GM18526 (cell line): ENCODE data around the gene UNC5B.

Experiments
- POLR2A ChIP-seq: IDR thresholded peaks from 3 replicates; pipeline ENCODE4 v1.6.1; 2011; ENCODE audit not compliant: insufficient read length; ENCODE audit errors: extremely low read depth

UNC5B gene

GRCh38 chr10:71216363-71216695, 4.0 kb downstream of the UNC5B start:
- TF ChIP-seq POLR2A, result no peak

GRCh38 chr10:71216751-71217265, 4.4 kb downstream of the UNC5B start:
- TF ChIP-seq POLR2A, result no peak

GRCh38 chr10:71217266-71218045, 5.1 kb downstream of the UNC5B start:
- no peak for TF ChIP-seq POLR2A

- no peak for TF ChIP-seq POLR2A
These were observed 5.8 kb downstream of the UNC5B start for GRCh38 chr10:71218046-71218650.

GRCh38 chr10:71218651-71219050, 6.3 kb downstream of the UNC5B start:
- TF ChIP-seq POLR2A, result no peak

- no peak for TF ChIP-seq POLR2A
These were observed 7.7 kb downstream of the UNC5B start for GRCh38 chr10:71219918-71220688.

- TF ChIP-seq POLR2A, result no peak
These were observed 8.5 kb downstream of the UNC5B start for GRCh38 chr10:71220689-71221540.

- no peak for TF ChIP-seq POLR2A
These were observed 9.3 kb downstream of the UNC5B start for GRCh38 chr10:71221586-71222202.

- no peak for TF ChIP-seq POLR2A
These were observed 10.4 kb downstream of the UNC5B start for GRCh38 chr10:71222601-71223346.

- TF ChIP-seq POLR2A, result no peak
These were observed 11.1 kb downstream of the UNC5B start for GRCh38 chr10:71223347-71224058.

GRCh38 chr10:71225291-71226058, 13.1 kb downstream of the UNC5B start:
- TF ChIP-seq POLR2A, result no peak

GRCh38 chr10:71228875-71229675, 16.7 kb downstream of the UNC5B start:
- no peak for TF ChIP-seq POLR2A
